ENCODE data around the gene GIMD1. TPM values are rescaled to one million over a fixed set of nuclear protein-coding genes. Genes with fewer than 3 reads are reported as not detected.

Gene GIMD1
- total and polyA plus RNA-seq, 7 donors, result 0.04 TPM; not detected in 6

DNA sequence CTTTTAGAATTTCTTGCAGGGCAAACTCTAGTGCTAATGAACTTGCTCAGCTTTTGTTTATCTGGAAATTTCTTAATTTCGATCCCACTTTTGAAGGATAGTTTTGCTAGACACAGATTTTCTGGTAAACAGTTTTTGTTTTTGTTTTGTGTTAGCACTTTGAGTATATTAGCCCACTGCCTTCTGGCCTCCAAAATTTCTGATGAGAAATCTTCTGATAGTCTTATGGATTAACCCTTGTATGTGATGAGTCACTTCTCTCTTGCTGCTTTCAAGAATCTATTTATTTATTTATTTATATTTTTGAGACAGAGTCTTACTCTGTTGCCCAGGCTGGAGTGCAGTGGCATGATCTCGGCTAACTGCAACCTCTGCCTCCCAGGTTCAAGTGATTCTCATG is 27.0 kb upstream of the GIMD1 start:
- intact Hi-C loops (cut with DNase I), result no loop called here
- H3K4me1 ChIP-seq, result no peaks in the 10 kb centered on the region
- TF ChIP-seq, protein P1, sequence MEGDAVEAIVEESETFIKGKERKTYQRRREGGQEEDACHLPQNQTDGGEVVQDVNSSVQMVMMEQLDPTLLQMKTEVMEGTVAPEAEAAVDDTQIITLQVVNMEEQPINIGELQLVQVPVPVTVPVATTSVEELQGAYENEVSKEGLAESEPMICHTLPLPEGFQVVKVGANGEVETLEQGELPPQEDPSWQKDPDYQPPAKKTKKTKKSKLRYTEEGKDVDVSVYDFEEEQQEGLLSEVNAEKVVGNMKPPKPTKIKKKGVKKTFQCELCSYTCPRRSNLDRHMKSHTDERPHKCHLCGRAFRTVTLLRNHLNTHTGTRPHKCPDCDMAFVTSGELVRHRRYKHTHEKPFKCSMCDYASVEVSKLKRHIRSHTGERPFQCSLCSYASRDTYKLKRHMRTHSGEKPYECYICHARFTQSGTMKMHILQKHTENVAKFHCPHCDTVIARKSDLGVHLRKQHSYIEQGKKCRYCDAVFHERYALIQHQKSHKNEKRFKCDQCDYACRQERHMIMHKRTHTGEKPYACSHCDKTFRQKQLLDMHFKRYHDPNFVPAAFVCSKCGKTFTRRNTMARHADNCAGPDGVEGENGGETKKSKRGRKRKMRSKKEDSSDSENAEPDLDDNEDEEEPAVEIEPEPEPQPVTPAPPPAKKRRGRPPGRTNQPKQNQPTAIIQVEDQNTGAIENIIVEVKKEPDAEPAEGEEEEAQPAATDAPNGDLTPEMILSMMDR (IDR thresholded peaks at IDR 0.05), result no peak
- DNase-seq, result no peak
- WGBS, 3 donors, result 83 to 85% (median 83%) methylated on average over 2 of the region's 2 CpGs
- H3K36me3 ChIP-seq (ENCODE audit: insufficient read depth in 1 of 2, low read depth in 1 of 2), result no peaks in the 10 kb centered on the region
- H3K27me3 ChIP-seq (ENCODE audit: insufficient read depth in 3 of 3, low read length in 2 of 3), result no peaks in the 10 kb centered on the region
- no peak overlapping the region for H3K27ac ChIP-seq
- ATAC-seq, result no peak
- peaks cover 27% of the 10 kb centered on the region for H3K9me3 ChIP-seq
- H3K4me3 ChIP-seq, result no peak overlapping the region

DNA sequence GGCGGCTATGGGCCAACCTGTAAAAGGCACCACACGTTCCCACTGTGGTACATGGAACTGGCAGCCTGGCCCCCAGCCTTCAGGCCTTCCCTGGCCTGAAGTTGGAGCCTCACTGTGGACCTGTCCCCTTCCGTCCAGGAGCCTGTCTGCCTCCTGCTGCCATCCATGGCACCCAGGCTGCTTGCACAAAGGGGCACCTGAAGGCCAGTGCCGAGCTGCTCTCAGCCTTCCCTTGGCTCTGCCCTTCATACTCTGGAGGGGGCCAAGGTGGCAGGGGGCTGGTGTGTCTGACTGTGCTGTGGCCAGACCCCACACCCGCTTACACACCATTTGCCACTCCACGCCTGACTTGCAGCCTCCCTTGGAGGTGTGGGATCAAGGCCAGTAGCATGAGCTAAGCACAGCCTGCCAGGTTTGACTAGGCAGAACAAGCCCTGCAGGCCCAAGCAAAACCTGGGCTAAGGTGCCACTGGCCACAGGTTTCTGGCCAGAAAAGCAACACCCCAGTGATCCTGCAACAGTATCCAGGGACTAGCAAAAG is 17.3 kb upstream of the GIMD1 start:
- DNase-seq, result no peak
- peaks cover 0 to 2% (median 0%) of the 10 kb centered on the region in 3 donors for H3K27me3 ChIP-seq (ENCODE audit: insufficient read depth in 3 of 3, low read length in 2 of 3)

DNA sequence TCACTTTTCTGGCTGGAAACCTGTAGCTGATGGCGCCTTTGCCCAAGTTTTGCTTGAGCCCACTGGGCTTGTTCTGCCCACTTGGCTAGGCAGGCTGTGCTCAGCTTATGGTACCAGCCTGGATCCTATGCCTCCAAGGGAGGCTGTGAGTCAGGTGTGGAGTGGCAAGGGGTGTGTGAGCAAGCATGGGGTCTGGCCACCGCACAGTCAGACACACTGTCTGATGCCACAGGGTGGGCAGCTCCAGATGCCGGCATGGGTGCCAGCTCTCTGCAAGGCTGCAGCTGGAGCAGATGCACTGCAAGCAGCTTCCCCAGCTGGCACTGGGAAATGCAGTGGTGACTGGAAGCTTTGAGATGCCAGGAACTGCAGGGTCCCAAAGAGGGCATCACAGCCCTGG is 16.3 kb upstream of the GIMD1 start:
- Histone ChIP-seq H3K9me3 (no peaks in the 10 kb centered on the region), H3K4me1 (no peaks in the 10 kb centered on the region), H3K4me3 (no peak overlapping the region), H3K27ac (no peak overlapping the region), H3K27me3 (ENCODE audit: insufficient read depth in 3 of 3, low read length in 2 of 3) (peaks cover 0 to 2% (median 0%) of the 10 kb centered on the region in 3 donors), H3K36me3 (ENCODE audit: insufficient read depth in 1 of 2, low read depth in 1 of 2) (no peaks in the 10 kb centered on the region)
- TF ChIP-seq, protein P1 (IDR thresholded peaks at IDR 0.05), result no peak
- DNase-seq, result no peak
- ATAC-seq, result no peak
- 90 to 91% (median 90%) methylated on average over 3 of the region's 3 CpGs for WGBS, 3 donors
- intact Hi-C loops (cut with DNase I), result no loop called here

More for the DNA sequence above, 17.3 kb upstream of the GIMD1 start:
- no peak for ATAC-seq
- Histone ChIP-seq H3K36me3 (ENCODE audit: insufficient read depth in 1 of 2, low read depth in 1 of 2) (no peaks in the 10 kb centered on the region), H3K9me3 (no peaks in the 10 kb centered on the region), H3K4me3 (no peak overlapping the region), H3K27ac (no peak overlapping the region), H3K4me1 (no peaks in the 10 kb centered on the region)
- TF ChIP-seq, protein P1 (IDR thresholded peaks at IDR 0.05), result no peak
- WGBS, 3 donors, result 81 to 90% (median 86%) methylated on average over 6 of the region's 6 CpGs
- intact Hi-C loops (cut with DNase I), result no loop called here

DNA sequence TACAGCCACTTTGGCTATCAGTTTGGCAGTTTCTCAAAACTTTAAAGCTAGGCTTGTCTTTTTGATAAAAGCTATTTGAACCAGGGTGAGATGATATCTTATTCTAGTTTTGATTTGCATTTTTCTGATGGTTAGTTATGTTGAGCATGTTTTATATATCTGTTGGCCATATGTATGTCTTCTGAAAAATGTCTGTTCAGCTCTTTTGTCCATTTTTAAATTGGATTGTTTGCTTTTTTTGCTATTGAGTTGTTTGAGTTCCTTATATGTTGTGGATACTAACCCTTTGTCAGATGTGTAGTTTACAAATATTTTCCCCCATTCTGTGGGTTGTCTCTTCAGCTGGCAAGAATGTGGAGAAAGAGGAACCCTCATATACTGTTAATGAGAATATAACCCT is 11.6 kb upstream of the GIMD1 start:
- intact Hi-C loops (cut with DNase I), result no loop called here
- no peaks in the 10 kb centered on the region for H3K9me3 ChIP-seq
- H3K27ac ChIP-seq, result no peak overlapping the region

More for the DNA sequence above, 11.6 kb upstream of the GIMD1 start:
- no peak for DNase-seq
- Histone ChIP-seq H3K4me3 (no peak overlapping the region), H3K4me1 (no peaks in the 10 kb centered on the region), H3K36me3 (ENCODE audit: insufficient read depth in 1 of 2, low read depth in 1 of 2) (no peaks in the 10 kb centered on the region), H3K27me3 (ENCODE audit: insufficient read depth in 3 of 3, low read length in 2 of 3) (no peaks in the 10 kb centered on the region)
- no peak for ATAC-seq
- TF ChIP-seq, protein P1 (IDR thresholded peaks at IDR 0.05), result no peak

All from psoas muscle (tissue), 8 donors.